Smooth muscle cell (in vitro differentiated cells): Measurements from ENCODE around the gene VAX1. TPM values are rescaled to one million over a fixed set of nuclear protein-coding genes. Genes with fewer than 3 reads are reported as not detected.
A peak's percentile ranks its signal among the peaks of the same experiment; 100 is the strongest.

Experiments used
- DNase-seq: peaks from one replicate; lab custom pipeline; 2025; ENCODE audit not compliant: unreplicated experiment; lab: John Stamatoyannopoulos, UW
- H2AFZ ChIP-seq: fragments of 200-600 bp; sonication (generic); 2 replicates; pipeline ENCODE4 v1.6.0; 2016; ENCODE audit warnings: antibody characterized with exemption, low read depth, mild to moderate bottlenecking
- H3F3A ChIP-seq: fragments of 200-600 bp; sonication (generic); 2 replicates; pipeline ENCODE4 v1.6.0; 2017; ENCODE audit warnings: antibody characterized with exemption, low read depth
- H3K27ac ChIP-seq: fragments of 200-600 bp; sonication (generic); 2 replicates; pipeline ENCODE4 v1.5.1; 2016; ENCODE audit warnings: low read depth, mild to moderate bottlenecking
- H3K27me3 ChIP-seq: fragments of 200-600 bp; sonication (generic); 2 replicates; pipeline ENCODE4 v1.6.1; 2016; ENCODE audit warnings: low read depth, mild to moderate bottlenecking
- H3K36me3 ChIP-seq: fragments of 200-600 bp; sonication (generic); 2 replicates; pipeline ENCODE4 v1.5.1; 2016; ENCODE audit warnings: low read depth
- H3K4me1 ChIP-seq: fragments of 200-600 bp; sonication (generic); 2 replicates; pipeline ENCODE4 v1.5.1; 2016; ENCODE audit warnings: low read depth
- H3K4me2 ChIP-seq: fragments of 200-600 bp; sonication (generic); 2 replicates; pipeline ENCODE4 v1.6.0; 2016; ENCODE audit warnings: mild to moderate bottlenecking
- H3K4me3 ChIP-seq: fragments of 200-600 bp; sonication (generic); 2 replicates; pipeline ENCODE4 v1.5.1; 2016; ENCODE audit warnings: mild to moderate bottlenecking
- H3K79me2 ChIP-seq: fragments of 200-600 bp; sonication (generic); 2 replicates; pipeline ENCODE4 v1.6.0; 2016; ENCODE audit warnings: low read depth, mild to moderate bottlenecking
- H3K9ac ChIP-seq: fragments of 200-600 bp; sonication (generic); 2 replicates; pipeline ENCODE4 v1.6.0; 2016; ENCODE audit warnings: low read depth
- H3K9me3 ChIP-seq: fragments of 200-600 bp; sonication (generic); replicated peaks from 2 replicates; pipeline ENCODE4 v1.5.1; 2016; ENCODE audit warnings: low read depth
- H4K20me1 ChIP-seq: fragments of 200-600 bp; sonication (generic); 2 replicates; pipeline ENCODE4 v1.6.0; 2016; ENCODE audit warnings: low read depth
- WGBS: methylation state at CpG from one replicate; pipeline ENCODE4 v1.1.7; 2016; ENCODE audit warnings: low lambda C conversion rate; 5-methylcytosine and 5-hydroxymethylcytosine counted together
- polyA plus RNA-seq: library from polyadenylated mRNA; unstranded; fragments of >200 nt; fragmentation: Nextera tagmentation; extraction: Ambion mirVana; gene quantifications from 2 replicates; pipeline ENCODE4 v1.2.1, GENCODE V29; 2016
- total RNA-seq: library from RNA; depleted of rRNA; stranded (reverse); fragments of >200 nt; gene quantifications from 2 replicates; pipeline ENCODE4 v1.2.3, GENCODE V29; 2014
- TF ChIP-seq, protein P1 (sequence below): fragments of 200-600 bp; sonication (generic); IDR thresholded peaks from 2 replicates; pipeline ENCODE4 v1.5.1; 2017; ENCODE audit warnings: borderline replicate concordance, mild to moderate bottlenecking, antibody characterized with exemption; ENCODE audit not compliant: insufficient read depth, poor library complexity, severe bottlenecking

Gene VAX1
- total and polyA plus RNA-seq, 2 experiments from 2014 or later, result not detected

DNA sequence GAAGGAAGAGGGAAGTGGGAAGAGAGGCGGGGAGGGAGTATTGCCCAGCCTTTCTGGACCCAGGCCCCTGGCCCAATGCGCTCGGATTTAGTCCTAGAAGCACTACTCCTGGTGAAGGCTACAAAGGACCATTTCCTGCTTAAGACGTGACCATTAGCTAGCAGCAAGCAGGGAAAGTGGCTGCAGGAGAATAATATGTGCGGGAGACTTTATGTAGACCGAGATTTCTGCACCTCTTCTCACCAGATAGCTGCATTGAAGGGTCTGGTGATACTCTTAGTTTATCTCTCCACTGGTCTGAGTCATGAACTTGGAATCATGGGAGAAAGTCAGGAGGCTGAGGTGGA, 3.1 kb downstream of the VAX1 start:
- no peak overlapping the region for H3K9ac ChIP-seq
- H3K79me2 ChIP-seq, result no peaks in the 10 kb centered on the region
- TF ChIP-seq, protein P1, sequence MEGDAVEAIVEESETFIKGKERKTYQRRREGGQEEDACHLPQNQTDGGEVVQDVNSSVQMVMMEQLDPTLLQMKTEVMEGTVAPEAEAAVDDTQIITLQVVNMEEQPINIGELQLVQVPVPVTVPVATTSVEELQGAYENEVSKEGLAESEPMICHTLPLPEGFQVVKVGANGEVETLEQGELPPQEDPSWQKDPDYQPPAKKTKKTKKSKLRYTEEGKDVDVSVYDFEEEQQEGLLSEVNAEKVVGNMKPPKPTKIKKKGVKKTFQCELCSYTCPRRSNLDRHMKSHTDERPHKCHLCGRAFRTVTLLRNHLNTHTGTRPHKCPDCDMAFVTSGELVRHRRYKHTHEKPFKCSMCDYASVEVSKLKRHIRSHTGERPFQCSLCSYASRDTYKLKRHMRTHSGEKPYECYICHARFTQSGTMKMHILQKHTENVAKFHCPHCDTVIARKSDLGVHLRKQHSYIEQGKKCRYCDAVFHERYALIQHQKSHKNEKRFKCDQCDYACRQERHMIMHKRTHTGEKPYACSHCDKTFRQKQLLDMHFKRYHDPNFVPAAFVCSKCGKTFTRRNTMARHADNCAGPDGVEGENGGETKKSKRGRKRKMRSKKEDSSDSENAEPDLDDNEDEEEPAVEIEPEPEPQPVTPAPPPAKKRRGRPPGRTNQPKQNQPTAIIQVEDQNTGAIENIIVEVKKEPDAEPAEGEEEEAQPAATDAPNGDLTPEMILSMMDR, result no peak
- no peaks in the 10 kb centered on the region for H3K36me3 ChIP-seq
- H3K27ac ChIP-seq, result no peak overlapping the region
- H3F3A ChIP-seq, result no peaks in the 10 kb centered on the region
- no peak overlapping the region for H3K4me3 ChIP-seq
- H3K4me1 ChIP-seq, result peaks cover 63% of the 10 kb centered on the region
- peaks cover 98% of the 10 kb centered on the region for H3K27me3 ChIP-seq
- no peaks in the 10 kb centered on the region for H4K20me1 ChIP-seq
- DNase-seq, result no peak
- H2AFZ ChIP-seq, result peak overlapping the region; percentile 43
- WGBS, result 51% methylated on average over 6 of the region's 6 CpGs
- no peaks in the 10 kb centered on the region for H3K9me3 ChIP-seq
- H3K4me2 ChIP-seq, result peak overlapping the region; percentile 87

DNA sequence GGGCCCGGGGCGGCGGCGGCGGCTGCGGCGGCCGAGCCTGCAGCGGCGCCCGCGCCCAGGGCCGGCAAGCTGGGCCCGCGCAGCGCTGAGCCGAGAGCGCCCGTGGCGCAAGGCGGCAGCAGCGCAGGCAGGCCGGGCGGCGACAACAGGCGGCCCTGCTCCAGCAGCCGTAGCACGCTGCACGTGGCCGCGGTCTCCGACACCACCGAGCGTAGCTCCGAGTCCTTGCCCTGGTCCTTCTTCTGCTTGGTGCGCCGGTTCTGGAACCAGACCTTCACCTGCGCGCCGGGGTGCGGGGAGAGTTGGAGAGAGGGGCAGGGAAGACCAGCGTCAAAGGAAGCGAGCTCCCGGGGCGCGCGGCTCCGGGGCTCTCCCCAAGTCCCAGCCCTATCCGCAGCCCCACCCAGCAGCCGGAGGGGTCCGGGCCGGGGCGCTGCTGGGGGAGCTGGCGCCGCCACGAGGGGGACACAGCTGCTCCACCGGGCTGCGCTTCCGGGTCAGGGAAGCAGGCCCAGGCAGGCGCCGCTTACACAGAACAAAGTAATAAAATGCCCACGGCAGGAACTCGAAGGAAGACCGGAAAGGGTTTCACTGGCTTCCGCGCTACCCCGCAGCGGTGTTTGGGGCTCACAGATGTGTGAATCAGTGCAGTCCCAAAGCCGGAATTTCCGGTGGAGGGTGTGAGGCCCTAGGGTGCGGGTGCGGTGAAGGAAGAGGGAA, 3.6 kb downstream of the VAX1 start:
- Histone ChIP-seq H3K79me2 (no peaks in the 10 kb centered on the region), H3K9me3 (no peaks in the 10 kb centered on the region), H3F3A (no peaks in the 10 kb centered on the region), H3K4me2 (peak overlapping the region; percentile 87), H3K27me3 (peaks cover 98% of the 10 kb centered on the region), H3K4me3 (peak overlapping the region; percentile 41), H3K4me1 (peaks cover 59% of the 10 kb centered on the region), H3K36me3 (no peaks in the 10 kb centered on the region), H3K9ac (no peak overlapping the region), H2AFZ (peak overlapping the region; percentile 43), H4K20me1 (no peaks in the 10 kb centered on the region), H3K27ac (no peak overlapping the region)
- no peak for DNase-seq
- TF ChIP-seq, protein P1, result no peak
- 2% methylated on average over 47 of the region's 72 CpGs for WGBS

DNA sequence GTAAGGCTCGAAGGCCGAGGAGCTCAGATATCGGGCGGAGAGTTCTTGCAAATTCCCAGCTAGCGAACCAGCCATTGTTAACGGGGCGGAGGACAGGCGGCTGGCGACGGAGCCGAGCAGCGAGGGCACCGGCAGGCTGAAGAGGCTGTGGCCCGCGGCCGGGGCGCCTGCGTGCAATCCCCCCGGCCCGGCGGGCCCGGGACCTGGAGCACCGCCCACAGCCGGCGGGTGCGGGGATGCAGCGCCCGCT, 4.1 kb downstream of the VAX1 start:
- WGBS, result 2% methylated on average over 26 of the region's 28 CpGs
- no peak for DNase-seq
- Histone ChIP-seq H3K27ac (no peak overlapping the region), H3K36me3 (no peaks in the 10 kb centered on the region), H3K79me2 (no peaks in the 10 kb centered on the region), H2AFZ (peak overlapping the region; percentile 49), H3K4me2 (peak overlapping the region; percentile 85), H3K9ac (no peak overlapping the region), H3K9me3 (no peaks in the 10 kb centered on the region), H3F3A (no peaks in the 10 kb centered on the region), H3K4me3 (peak overlapping the region; percentile 37), H3K4me1 (peaks cover 56% of the 10 kb centered on the region), H4K20me1 (no peaks in the 10 kb centered on the region), H3K27me3 (peaks cover 98% of the 10 kb centered on the region)
- TF ChIP-seq, protein P1, result no peak
